Cardiac muscle cell (in vitro differentiated cells and primary cell): Measurements from ENCODE around the gene TTC16. TPM values are rescaled to one million over a fixed set of nuclear protein-coding genes. Genes with fewer than 3 reads are reported as not detected.

Experiments
- DNase-seq, 2 donors: peaks; one replicate each; pipeline versions ENCODE4 v3.0.0 to v3.0.0-alpha.2; 2010 to 2017; ENCODE audit warnings: low read depth in 1 of 2, low spot score in 1 of 2
- H3K27ac ChIP-seq: fragments of 200-600 bp; sonication (generic); 2 replicates; pipeline ENCODE4 v1.5.1; 2016
- H3K27me3 ChIP-seq: fragments of 200-600 bp; sonication (generic); 2 replicates; pipeline ENCODE4 v1.6.0; 2016; ENCODE audit warnings: control low read depth
- H3K36me3 ChIP-seq: fragments of 200-600 bp; sonication (generic); 2 replicates; pipeline ENCODE4 v1.5.1; 2016; ENCODE audit warnings: control low read depth
- H3K4me1 ChIP-seq: fragments of 200-600 bp; sonication (generic); 2 replicates; pipeline ENCODE4 v1.8.1; 2017; ENCODE audit warnings: low read depth, mild to moderate bottlenecking, mixed run types
- H3K4me3 ChIP-seq: fragments of 200-600 bp; sonication (generic); 2 replicates; pipeline ENCODE4 v1.5.1; 2016; ENCODE audit warnings: mild to moderate bottlenecking
- H3K9me3 ChIP-seq: fragments of 200-600 bp; sonication (generic); 2 replicates; pipeline ENCODE4 v1.5.1; 2017; ENCODE audit warnings: low read depth, mild to moderate bottlenecking, control low read depth
- polyA plus RNA-seq: library from polyadenylated mRNA; unstranded; fragments of >200 nt; fragmentation: Nextera tagmentation; extraction: Ambion mirVana; gene quantifications from 2 replicates; pipeline ENCODE4 v1.2.1, GENCODE V29; 2016
- total RNA-seq: library from RNA; depleted of rRNA; stranded (reverse); fragments of >200 nt; gene quantifications from 2 replicates; pipeline ENCODE4 v1.2.3, GENCODE V29; 2016
- TF ChIP-seq, protein P1 (sequence below): IDR thresholded peaks from 2 replicates; pipeline ENCODE4 v1.5.1; 2012; ENCODE audit warnings: low read depth, mild to moderate bottlenecking, low read length

Gene TTC16
- total and polyA plus RNA-seq, 2 experiments from 2014 or later, result 0.06 TPM; not detected in 1

DNA sequence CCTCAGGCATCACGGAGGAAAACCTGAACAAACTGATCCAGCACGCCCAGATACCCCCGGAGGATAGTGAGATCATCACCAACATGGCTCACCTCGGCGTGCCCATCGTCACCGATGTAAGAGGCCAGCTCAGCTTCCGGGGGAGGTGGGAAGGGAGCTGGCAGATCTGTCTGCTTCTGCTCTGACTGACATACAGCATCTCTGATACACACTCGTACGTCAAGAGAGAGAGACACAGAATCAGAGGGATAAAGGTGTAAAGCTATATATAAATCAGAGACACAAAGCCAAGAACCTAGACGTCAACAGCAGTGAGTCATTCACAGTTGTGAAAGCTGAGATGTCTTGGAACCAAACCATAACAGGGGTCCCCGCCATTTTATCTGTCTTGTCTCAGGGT, 39.2 kb upstream of the TTC16 start:
- TF ChIP-seq, protein P1, sequence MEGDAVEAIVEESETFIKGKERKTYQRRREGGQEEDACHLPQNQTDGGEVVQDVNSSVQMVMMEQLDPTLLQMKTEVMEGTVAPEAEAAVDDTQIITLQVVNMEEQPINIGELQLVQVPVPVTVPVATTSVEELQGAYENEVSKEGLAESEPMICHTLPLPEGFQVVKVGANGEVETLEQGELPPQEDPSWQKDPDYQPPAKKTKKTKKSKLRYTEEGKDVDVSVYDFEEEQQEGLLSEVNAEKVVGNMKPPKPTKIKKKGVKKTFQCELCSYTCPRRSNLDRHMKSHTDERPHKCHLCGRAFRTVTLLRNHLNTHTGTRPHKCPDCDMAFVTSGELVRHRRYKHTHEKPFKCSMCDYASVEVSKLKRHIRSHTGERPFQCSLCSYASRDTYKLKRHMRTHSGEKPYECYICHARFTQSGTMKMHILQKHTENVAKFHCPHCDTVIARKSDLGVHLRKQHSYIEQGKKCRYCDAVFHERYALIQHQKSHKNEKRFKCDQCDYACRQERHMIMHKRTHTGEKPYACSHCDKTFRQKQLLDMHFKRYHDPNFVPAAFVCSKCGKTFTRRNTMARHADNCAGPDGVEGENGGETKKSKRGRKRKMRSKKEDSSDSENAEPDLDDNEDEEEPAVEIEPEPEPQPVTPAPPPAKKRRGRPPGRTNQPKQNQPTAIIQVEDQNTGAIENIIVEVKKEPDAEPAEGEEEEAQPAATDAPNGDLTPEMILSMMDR, result no peak
- H3K27ac ChIP-seq, result no peak overlapping the region
- H3K4me1 ChIP-seq, result no peaks in the 10 kb centered on the region
- DNase-seq, result peak in 1 of 2 donors; percentile 27
- peaks cover 26% of the 10 kb centered on the region for H3K36me3 ChIP-seq
- no peak overlapping the region for H3K4me3 ChIP-seq
- no peaks in the 10 kb centered on the region for H3K27me3 ChIP-seq
- H3K9me3 ChIP-seq, result no peaks in the 10 kb centered on the region

DNA sequence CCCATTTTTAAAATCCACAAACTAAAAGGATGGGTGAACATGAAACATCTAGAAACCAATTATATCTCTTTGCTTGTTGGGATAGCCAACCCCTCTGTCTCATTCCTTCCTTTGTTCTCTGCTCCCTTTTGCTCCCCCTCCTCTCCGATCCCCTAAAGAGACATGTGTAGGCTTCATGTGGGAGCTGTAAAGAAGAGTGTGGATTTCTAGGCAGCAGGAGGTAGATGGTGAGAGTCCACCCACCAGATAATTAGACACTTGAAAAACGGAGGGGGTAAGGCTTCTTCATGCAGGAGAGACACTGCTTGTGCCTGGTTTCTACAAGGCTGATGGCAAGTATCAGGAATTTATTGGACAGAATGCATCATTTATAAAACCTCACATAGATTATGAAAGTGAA, 36.4 kb upstream of the TTC16 start:
- no peak overlapping the region for H3K4me3 ChIP-seq
- no peaks in the 10 kb centered on the region for H3K9me3 ChIP-seq
- H3K27ac ChIP-seq, result no peak overlapping the region
- DNase-seq, result no peak
- TF ChIP-seq, protein P1, result no peak
- H3K4me1 ChIP-seq, result no peaks in the 10 kb centered on the region
- H3K36me3 ChIP-seq, result peaks cover 10% of the 10 kb centered on the region
- no peaks in the 10 kb centered on the region for H3K27me3 ChIP-seq

DNA sequence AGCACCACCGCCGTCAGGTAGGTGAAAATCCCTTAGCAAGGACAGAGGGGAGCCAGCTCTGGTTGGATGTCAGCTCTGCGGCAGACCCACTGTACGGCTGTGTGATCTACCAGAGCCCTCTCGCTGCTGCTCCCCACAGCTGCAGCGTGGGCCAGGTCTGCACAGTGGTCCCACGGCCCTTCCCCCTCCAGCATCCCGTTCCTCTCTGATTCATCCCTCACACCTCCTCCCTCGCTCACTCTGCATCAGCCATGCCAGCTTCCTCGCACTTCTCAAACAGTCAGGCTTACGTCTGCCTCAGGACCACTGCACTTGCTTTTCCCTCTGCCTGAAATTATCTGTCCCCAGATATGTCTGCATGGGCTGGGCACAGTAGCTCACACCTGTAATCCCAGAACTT, 35.7 kb upstream of the TTC16 start:
- TF ChIP-seq, protein P1, result no peak
- H3K27ac ChIP-seq, result no peak overlapping the region
- H3K9me3 ChIP-seq, result no peaks in the 10 kb centered on the region
- no peak overlapping the region for H3K4me3 ChIP-seq
- no peaks in the 10 kb centered on the region for H3K27me3 ChIP-seq
- H3K36me3 ChIP-seq, result peaks cover 10% of the 10 kb centered on the region
- H3K4me1 ChIP-seq, result no peaks in the 10 kb centered on the region
- no peak for DNase-seq

DNA sequence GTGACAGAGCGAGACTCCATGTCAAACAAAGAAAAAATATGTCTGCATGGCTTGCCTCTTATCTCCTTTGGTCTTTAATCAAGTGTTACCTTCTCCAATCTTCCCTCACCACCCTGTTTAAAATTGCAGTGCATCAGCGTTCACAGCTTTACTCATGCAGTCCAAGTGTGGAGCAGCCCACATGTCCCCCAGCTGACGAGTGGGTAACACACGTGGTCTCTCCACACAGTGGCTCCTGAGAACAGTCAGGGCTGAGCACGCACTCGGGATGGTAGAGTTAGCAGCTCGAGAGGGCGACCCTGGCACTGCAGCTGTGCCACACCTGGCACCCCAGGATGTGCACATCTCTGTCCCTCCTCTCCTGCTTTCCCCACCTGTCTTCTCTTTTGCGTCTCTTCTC, 35.0 kb upstream of the TTC16 start:
- H3K36me3 ChIP-seq, result peaks cover 10% of the 10 kb centered on the region
- H3K9me3 ChIP-seq, result no peaks in the 10 kb centered on the region
- TF ChIP-seq, protein P1, result no peak
- H3K4me3 ChIP-seq, result no peak overlapping the region
- DNase-seq, result no peak
- H3K27me3 ChIP-seq, result no peaks in the 10 kb centered on the region
- no peaks in the 10 kb centered on the region for H3K4me1 ChIP-seq
- H3K27ac ChIP-seq, result no peak overlapping the region

DNA sequence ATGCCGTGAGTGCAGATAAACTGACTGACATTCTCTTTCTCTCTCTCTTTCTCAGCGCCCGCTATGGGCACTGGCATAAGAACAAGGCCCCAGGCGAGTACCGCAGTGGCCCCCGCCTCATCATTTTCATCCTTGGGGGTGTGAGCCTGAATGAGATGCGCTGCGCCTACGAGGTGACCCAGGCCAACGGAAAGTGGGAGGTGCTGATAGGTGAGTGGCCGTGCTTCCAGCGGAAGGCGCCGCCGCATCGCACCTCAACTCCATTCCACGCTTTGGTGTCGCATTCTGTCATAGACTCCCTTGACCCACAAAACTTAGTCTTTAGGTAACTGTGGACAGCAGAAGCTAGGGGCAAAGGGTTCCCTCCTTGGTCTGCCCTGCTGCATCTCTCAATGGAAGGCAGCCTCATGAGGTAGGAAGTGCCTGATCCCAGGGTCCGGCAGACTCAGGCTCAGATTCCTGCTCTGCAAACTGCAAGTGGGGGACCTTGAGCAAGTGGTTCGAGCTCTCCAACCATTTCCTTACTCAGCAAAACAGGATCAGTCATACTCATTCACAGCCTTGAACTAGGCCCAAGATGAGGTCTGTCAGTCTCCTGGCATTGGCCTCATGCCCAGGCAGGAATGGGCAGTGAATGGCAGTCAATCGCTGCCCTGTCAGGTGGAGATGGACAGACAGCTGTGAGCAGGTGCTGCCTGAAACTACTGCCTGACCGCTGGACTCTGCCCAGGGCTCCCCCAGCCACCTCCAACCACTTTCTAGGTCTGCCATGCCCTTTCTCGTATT, 33.3 kb upstream of the TTC16 start:
- H3K9me3 ChIP-seq, result no peaks in the 10 kb centered on the region
- H3K4me1 ChIP-seq, result no peaks in the 10 kb centered on the region
- peaks cover 10% of the 10 kb centered on the region for H3K36me3 ChIP-seq
- H3K4me3 ChIP-seq, result no peak overlapping the region
- no peaks in the 10 kb centered on the region for H3K27me3 ChIP-seq
- DNase-seq, result no peak
- TF ChIP-seq, protein P1, result no peak
- no peak overlapping the region for H3K27ac ChIP-seq
